Liver (tissue), 3 donors: ENCODE measurements around the gene RABL6.

Experiments used
- FOXA1 ChIP-seq: IDR thresholded peaks from 2 replicates; pipeline ENCODE4 v1.6.1; 2016; ENCODE audit warnings: antibody characterized with exemption
- GABPA ChIP-seq, 2 donors: IDR thresholded peaks in 1 of 2; conservative IDR thresholded peaks in 1 of 2; 2 replicates each; pipeline ENCODE4 v1.6.1; 2016; ENCODE audit warnings: antibody characterized with exemption in 2 of 2, mild to moderate bottlenecking in 1 of 2, moderate library complexity in 1 of 2
- JUND ChIP-seq, 2 donors: IDR thresholded peaks; 2 replicates each; pipeline ENCODE4 v1.6.1; 2016; ENCODE audit warnings: antibody characterized with exemption in 2 of 2
- RAD21 ChIP-seq, 2 donors: IDR thresholded peaks; 2 replicates each; pipeline ENCODE4 v1.6.1; 2016; ENCODE audit warnings: antibody characterized with exemption in 2 of 2, mild to moderate bottlenecking in 2 of 2
- SP1 ChIP-seq: IDR thresholded peaks from 2 replicates; pipeline ENCODE4 v1.6.1; 2018; ENCODE audit warnings: antibody characterized with exemption, mild to moderate bottlenecking
- YY1 ChIP-seq: IDR thresholded peaks from 2 replicates; pipeline ENCODE4 v1.6.1; 2016; ENCODE audit warnings: antibody characterized with exemption, mild to moderate bottlenecking
- TF ChIP-seq, protein P1 (sequence below): fragments of 150-350 bp; IDR thresholded peaks from 2 replicates; pipeline ENCODE4 v1.5.1; 2017; ENCODE audit warnings: improper control_type of control experiment, low read depth, low read length; ENCODE audit not compliant: missing input control
- TF ChIP-seq, protein P2 (sequence below): IDR thresholded peaks from 2 replicates; pipeline ENCODE4 v1.6.1; 2016; ENCODE audit warnings: antibody characterized with exemption
- TF ChIP-seq, protein P3 (sequence below): IDR thresholded peaks from 2 replicates; pipeline ENCODE4 v1.6.1; 2016; ENCODE audit warnings: antibody characterized with exemption, mild to moderate bottlenecking
- TF ChIP-seq, protein P4 (sequence below): IDR thresholded peaks from 2 replicates; pipeline ENCODE4 v1.6.1; 2016; ENCODE audit warnings: antibody characterized with exemption
- TF ChIP-seq, protein P5 (sequence below): IDR thresholded peaks from 2 replicates; pipeline ENCODE4 v1.6.1; 2016; ENCODE audit warnings: antibody characterized with exemption
- donor health status: healthy.
- donor health status: healthy.

DNA sequence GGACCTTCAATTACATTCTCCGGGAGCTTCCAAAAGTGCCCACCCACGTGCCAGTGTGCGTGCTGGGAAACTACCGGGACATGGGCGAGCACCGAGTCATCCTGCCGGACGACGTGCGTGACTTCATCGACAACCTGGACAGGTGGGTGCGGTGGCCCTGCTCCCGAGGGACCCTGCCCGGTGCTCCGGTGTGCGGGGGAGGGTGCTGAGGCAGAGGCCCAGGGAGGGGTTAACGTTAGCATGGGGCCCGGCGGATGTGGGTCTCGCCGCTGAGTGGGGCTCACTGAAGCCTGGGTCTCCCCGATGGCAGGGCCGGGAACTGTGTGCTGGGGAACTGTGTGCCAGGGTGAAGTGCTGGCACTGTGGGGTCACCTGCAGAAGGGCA is 24.0 kb downstream of the RABL6 start:
- TF ChIP-seq, protein P1, sequence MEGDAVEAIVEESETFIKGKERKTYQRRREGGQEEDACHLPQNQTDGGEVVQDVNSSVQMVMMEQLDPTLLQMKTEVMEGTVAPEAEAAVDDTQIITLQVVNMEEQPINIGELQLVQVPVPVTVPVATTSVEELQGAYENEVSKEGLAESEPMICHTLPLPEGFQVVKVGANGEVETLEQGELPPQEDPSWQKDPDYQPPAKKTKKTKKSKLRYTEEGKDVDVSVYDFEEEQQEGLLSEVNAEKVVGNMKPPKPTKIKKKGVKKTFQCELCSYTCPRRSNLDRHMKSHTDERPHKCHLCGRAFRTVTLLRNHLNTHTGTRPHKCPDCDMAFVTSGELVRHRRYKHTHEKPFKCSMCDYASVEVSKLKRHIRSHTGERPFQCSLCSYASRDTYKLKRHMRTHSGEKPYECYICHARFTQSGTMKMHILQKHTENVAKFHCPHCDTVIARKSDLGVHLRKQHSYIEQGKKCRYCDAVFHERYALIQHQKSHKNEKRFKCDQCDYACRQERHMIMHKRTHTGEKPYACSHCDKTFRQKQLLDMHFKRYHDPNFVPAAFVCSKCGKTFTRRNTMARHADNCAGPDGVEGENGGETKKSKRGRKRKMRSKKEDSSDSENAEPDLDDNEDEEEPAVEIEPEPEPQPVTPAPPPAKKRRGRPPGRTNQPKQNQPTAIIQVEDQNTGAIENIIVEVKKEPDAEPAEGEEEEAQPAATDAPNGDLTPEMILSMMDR: no peak
- TF ChIP-seq RAD21 (IDR thresholded peaks at IDR 0.05): no peak
- TF ChIP-seq, protein P2, sequence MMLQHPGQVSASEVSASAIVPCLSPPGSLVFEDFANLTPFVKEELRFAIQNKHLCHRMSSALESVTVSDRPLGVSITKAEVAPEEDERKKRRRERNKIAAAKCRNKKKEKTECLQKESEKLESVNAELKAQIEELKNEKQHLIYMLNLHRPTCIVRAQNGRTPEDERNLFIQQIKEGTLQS: no peak
- no peak for TF ChIP-seq YY1
- TF ChIP-seq, protein P3, sequence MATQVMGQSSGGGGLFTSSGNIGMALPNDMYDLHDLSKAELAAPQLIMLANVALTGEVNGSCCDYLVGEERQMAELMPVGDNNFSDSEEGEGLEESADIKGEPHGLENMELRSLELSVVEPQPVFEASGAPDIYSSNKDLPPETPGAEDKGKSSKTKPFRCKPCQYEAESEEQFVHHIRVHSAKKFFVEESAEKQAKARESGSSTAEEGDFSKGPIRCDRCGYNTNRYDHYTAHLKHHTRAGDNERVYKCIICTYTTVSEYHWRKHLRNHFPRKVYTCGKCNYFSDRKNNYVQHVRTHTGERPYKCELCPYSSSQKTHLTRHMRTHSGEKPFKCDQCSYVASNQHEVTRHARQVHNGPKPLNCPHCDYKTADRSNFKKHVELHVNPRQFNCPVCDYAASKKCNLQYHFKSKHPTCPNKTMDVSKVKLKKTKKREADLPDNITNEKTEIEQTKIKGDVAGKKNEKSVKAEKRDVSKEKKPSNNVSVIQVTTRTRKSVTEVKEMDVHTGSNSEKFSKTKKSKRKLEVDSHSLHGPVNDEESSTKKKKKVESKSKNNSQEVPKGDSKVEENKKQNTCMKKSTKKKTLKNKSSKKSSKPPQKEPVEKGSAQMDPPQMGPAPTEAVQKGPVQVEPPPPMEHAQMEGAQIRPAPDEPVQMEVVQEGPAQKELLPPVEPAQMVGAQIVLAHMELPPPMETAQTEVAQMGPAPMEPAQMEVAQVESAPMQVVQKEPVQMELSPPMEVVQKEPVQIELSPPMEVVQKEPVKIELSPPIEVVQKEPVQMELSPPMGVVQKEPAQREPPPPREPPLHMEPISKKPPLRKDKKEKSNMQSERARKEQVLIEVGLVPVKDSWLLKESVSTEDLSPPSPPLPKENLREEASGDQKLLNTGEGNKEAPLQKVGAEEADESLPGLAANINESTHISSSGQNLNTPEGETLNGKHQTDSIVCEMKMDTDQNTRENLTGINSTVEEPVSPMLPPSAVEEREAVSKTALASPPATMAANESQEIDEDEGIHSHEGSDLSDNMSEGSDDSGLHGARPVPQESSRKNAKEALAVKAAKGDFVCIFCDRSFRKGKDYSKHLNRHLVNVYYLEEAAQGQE: no peak
- TF ChIP-seq, protein P4, sequence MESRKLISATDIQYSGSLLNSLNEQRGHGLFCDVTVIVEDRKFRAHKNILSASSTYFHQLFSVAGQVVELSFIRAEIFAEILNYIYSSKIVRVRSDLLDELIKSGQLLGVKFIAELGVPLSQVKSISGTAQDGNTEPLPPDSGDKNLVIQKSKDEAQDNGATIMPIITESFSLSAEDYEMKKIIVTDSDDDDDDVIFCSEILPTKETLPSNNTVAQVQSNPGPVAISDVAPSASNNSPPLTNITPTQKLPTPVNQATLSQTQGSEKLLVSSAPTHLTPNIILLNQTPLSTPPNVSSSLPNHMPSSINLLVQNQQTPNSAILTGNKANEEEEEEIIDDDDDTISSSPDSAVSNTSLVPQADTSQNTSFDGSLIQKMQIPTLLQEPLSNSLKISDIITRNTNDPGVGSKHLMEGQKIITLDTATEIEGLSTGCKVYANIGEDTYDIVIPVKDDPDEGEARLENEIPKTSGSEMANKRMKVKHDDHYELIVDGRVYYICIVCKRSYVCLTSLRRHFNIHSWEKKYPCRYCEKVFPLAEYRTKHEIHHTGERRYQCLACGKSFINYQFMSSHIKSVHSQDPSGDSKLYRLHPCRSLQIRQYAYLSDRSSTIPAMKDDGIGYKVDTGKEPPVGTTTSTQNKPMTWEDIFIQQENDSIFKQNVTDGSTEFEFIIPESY: no peak
- TF ChIP-seq SP1: no peak
- no peak for TF ChIP-seq JUND (IDR thresholded peaks at IDR 0.05)
- no peak for TF ChIP-seq GABPA (IDR thresholded peaks at IDR 0.05 in 1 of 2, conservative IDR thresholded peaks at IDR 0.05 in 1 of 2)
- no peak for TF ChIP-seq FOXA1
- TF ChIP-seq, protein P5, sequence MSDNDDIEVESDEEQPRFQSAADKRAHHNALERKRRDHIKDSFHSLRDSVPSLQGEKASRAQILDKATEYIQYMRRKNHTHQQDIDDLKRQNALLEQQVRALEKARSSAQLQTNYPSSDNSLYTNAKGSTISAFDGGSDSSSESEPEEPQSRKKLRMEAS: no peak
